ENCODE data around the gene NUTF2.

DNA sequence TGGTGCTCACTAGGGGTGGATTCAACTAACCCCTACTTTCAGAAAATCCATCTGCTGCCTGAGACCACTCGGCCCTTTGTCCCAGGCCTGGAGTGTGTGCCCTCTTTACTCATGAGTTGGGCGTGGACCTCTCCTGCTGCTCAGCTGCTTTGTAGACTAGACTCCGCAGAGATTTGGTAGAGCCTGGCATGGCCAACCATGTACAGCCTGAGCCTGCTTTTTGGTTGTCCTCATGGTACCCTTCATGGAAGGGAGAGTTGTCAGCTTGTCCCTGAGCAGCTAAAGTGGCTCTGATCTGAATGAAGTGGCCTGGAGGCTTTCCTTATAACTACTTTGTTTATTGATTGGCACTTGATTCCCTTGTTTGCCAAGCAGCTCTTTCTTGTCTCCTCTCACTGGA is 27.6 kb downstream of the NUTF2 start:
- TF ChIP-seq POLR2A (IDR thresholded peaks at IDR 0.05) (no peak), CTCF (IDR thresholded peaks at IDR 0.05) (no peak)

All from Peyer's patch (tissue), 4 donors.